H1 (cell line): ENCODE results near the gene RABIF.

Experiments
- EP300 ChIP-seq, 2 experiments: IDR thresholded peaks; 1 replicate in 1 of 2; 2 replicates in 1 of 2; pipeline ENCODE4 v1.6.1; 2011 to 2012; ENCODE audit warnings: low read depth in 2 of 2, low read length in 2 of 2, mild to moderate bottlenecking in 2 of 2, borderline replicate concordance in 1 of 2, inconsistent platforms in 1 of 2, moderate library complexity in 1 of 2
- KDM1A ChIP-seq: fragments of 200-600, 300-600 bp; sonication (generic); IDR thresholded peaks from 2 replicates; pipeline ENCODE4 v1.7.1; 2016; ENCODE audit warnings: mild to moderate bottlenecking, low read length, borderline replicate concordance
- POLR2A ChIP-seq, 2 experiments: IDR thresholded peaks; 1 replicate in 1 of 2; 2 replicates in 1 of 2; pipeline ENCODE4 v1.6.1; 2011; ENCODE audit warnings: low read depth in 2 of 2, low read length in 2 of 2, mild to moderate bottlenecking in 2 of 2; ENCODE audit errors: control extremely low read depth in 1 of 2
- SP4 ChIP-seq: IDR thresholded peaks from 2 replicates; pipeline ENCODE4 v1.6.1; 2012; ENCODE audit warnings: low read length, inconsistent platforms
- SUZ12 ChIP-seq: fragments of 200-600 bp; sonication (generic); IDR thresholded peaks from 2 replicates; pipeline ENCODE4 v1.6.1; 2012; ENCODE audit warnings: mild to moderate bottlenecking, inconsistent platforms, low read length, moderate library complexity, mixed read lengths
- TAF7 ChIP-seq: optimal IDR thresholded peaks from 2 replicates; pipeline ENCODE3; 2011; ENCODE audit warnings: low read depth, mild to moderate bottlenecking, inconsistent platforms, low read length, moderate library complexity, borderline replicate concordance
- YY1 ChIP-seq: IDR thresholded peaks from 2 replicates; pipeline ENCODE4 v1.6.1; 2011; ENCODE audit warnings: low read depth, mild to moderate bottlenecking, low read length
- ZNF274 ChIP-seq: IDR thresholded peaks from 2 replicates; pipeline ENCODE4 v1.7.0; 2012; ENCODE audit warnings: low read length, borderline replicate concordance; ENCODE audit errors: extremely low read depth
- TF ChIP-seq, protein P1 (sequence below), 3 experiments: IDR thresholded peaks; 1 replicate in 2 of 3; 2 replicates in 1 of 3; pipeline versions ENCODE4 v1.5.1 to v1.6.1; 2011; ENCODE audit warnings: low read length in 3 of 3, mild to moderate bottlenecking in 3 of 3, inconsistent platforms in 2 of 3, low read depth in 1 of 3, moderate library complexity in 1 of 3; ENCODE audit not compliant: insufficient read depth in 1 of 3; ENCODE audit errors: control extremely low read depth in 1 of 3
- TF ChIP-seq, protein P2 (sequence below): IDR thresholded peaks from 2 replicates; pipeline ENCODE4 v1.6.1; 2012; ENCODE audit warnings: inconsistent platforms

DNA sequence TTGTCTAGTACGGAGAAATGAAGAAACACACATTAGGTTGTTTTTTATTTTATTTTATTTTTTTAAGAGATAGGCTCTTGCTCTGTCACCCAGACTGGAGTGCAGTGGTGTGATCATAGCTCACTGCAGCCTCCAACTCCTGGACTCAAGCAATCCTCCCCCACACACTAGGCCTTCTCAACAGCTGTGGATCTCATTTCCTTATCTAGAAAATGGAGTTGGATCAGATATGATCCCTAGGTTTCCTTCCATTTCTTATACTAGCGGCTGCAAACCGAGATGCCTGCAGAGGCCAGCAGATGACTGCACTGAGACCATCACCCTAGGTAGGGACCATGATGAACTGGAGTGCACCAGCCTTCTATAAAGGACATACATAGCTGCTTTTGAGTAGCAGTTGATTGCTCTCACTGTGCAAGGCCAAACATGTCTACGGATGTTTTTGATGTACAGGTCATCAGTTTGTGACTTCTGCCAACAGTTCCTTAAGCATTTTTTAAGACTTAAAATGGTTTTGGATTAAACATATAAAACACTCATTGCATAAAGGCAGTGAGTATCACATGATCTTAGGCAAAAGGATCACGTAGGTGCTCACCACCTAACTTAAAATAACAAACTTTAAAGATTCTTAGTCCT lies 49.5 kb upstream of the RABIF start:
- TF ChIP-seq YY1 (no peak), EP300 (IDR thresholded peaks at IDR 0.05; ENCODE audit: borderline replicate concordance in 1 of 2, low read depth in 2 of 2, low read length in 2 of 2) (no peak), POLR2A (IDR thresholded peaks at IDR 0.05; ENCODE audit: control extremely low read depth in 1 of 2, low read depth in 2 of 2, low read length in 2 of 2) (no peak), KDM1A (no peak), TAF7 (no peak), SUZ12 (no peak), ZNF274 (no peak), SP4 (no peak)
- TF ChIP-seq, protein P1, sequence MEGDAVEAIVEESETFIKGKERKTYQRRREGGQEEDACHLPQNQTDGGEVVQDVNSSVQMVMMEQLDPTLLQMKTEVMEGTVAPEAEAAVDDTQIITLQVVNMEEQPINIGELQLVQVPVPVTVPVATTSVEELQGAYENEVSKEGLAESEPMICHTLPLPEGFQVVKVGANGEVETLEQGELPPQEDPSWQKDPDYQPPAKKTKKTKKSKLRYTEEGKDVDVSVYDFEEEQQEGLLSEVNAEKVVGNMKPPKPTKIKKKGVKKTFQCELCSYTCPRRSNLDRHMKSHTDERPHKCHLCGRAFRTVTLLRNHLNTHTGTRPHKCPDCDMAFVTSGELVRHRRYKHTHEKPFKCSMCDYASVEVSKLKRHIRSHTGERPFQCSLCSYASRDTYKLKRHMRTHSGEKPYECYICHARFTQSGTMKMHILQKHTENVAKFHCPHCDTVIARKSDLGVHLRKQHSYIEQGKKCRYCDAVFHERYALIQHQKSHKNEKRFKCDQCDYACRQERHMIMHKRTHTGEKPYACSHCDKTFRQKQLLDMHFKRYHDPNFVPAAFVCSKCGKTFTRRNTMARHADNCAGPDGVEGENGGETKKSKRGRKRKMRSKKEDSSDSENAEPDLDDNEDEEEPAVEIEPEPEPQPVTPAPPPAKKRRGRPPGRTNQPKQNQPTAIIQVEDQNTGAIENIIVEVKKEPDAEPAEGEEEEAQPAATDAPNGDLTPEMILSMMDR (IDR thresholded peaks at IDR 0.05; ENCODE audit: control extremely low read depth in 1 of 3, insufficient read depth in 1 of 3, low read depth in 1 of 3, low read length in 3 of 3): no peak
- TF ChIP-seq, protein P2, sequence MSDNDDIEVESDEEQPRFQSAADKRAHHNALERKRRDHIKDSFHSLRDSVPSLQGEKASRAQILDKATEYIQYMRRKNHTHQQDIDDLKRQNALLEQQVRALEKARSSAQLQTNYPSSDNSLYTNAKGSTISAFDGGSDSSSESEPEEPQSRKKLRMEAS: no peak
